Measurements from ENCODE around the gene RNF126.

DNA sequence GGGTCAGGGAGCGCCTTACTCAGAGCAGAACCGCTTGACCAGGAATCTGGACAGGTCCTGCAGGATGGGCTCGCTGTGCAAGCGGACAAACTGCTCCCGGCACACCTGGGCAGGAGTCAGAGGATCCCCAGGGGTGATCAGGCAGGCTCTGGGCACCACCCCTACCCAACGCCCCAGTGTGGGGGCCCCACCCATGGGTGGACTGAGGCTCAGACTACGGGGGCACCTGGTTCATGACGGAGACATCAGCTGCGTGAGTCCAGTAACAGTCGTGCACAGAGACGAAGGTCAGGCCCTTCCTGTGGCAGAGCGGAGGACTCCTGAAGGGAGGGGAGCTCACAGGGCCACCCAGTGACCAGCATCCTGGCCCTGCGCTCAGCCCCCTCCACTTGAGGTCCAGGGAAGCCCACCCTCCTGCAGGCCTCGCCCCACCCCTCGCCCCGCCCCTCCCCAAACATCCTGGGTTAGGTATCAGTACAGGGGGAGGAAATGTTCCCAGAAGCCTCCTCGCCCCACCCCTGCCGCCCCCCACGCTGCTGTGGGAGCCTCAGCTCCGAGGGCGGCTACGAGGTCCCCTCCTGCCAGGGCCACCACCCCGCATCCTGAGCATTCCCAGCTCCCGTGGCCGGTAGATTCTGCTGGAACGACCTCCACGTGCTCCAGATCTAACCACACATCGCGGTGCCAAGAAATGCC lies 45.3 kb downstream of the RNF126 start:
- TF ChIP-seq CTCF (conservative IDR thresholded peaks at IDR 0.05; ENCODE audit: low read depth, low read length) = no peak
- TF ChIP-seq EZH2 (IDR thresholded peaks at IDR 0.05; ENCODE audit: borderline replicate concordance, low read depth, low read length, poor library complexity, severe bottlenecking) = no peak

Data from A673 (cell line).